OCI-LY1 (cell line): ENCODE data around the gene CTNNA3.

Source experiments
- H2AFZ ChIP-seq: fragments of 200-600 bp; sonication (generic), shearing (Covaris generic); 2 replicates; pipeline ENCODE4 v1.6.0; 2014; ENCODE audit warnings: antibody characterized with exemption, mild to moderate bottlenecking, low read length
- H3F3A ChIP-seq: fragments of 200-600 bp; sonication (generic), shearing (Covaris generic); 2 replicates; pipeline ENCODE4 v1.6.0; 2014; ENCODE audit warnings: mild to moderate bottlenecking, antibody characterized with exemption, low read length, moderate library complexity; ENCODE audit not compliant: insufficient read depth
- H3K27ac ChIP-seq: fragments of 200-600 bp; sonication (generic); 2 replicates; pipeline ENCODE4 v1.5.1; 2014; ENCODE audit warnings: low read length, mixed run types, mild to moderate bottlenecking, low read depth; ENCODE audit not compliant: poor library complexity, severe bottlenecking
- H3K27me3 ChIP-seq: fragments of 200-600 bp; sonication (generic); 2 replicates; pipeline ENCODE4 v1.6.0; 2014; ENCODE audit warnings: antibody characterized with exemption, mild to moderate bottlenecking, low read length, moderate library complexity; ENCODE audit not compliant: insufficient read depth
- H3K36me3 ChIP-seq: fragments of 200-600 bp; sonication (generic); 2 replicates; pipeline ENCODE4 v1.6.1; 2014; ENCODE audit warnings: mild to moderate bottlenecking, antibody characterized with exemption, low read length, moderate library complexity, mixed read lengths; ENCODE audit not compliant: insufficient read depth
- H3K4me1 ChIP-seq: fragments of 200-600 bp; sonication (generic); 2 replicates; pipeline ENCODE4 v1.5.1; 2014; ENCODE audit warnings: mild to moderate bottlenecking, low read length, moderate library complexity; ENCODE audit not compliant: insufficient read depth, severe bottlenecking
- H3K4me2 ChIP-seq: fragments of 200-600 bp; sonication (generic), shearing (Covaris generic); 2 replicates; pipeline ENCODE4 v1.6.1; 2014; ENCODE audit warnings: low read length
- H3K4me3 ChIP-seq: fragments of 200-600 bp; sonication (generic); 2 replicates; pipeline ENCODE4 v1.5.1; 2014; ENCODE audit warnings: low read length, low read depth, mild to moderate bottlenecking, mixed read lengths; ENCODE audit not compliant: poor library complexity, severe bottlenecking
- H3K79me2 ChIP-seq: fragments of 200-600 bp; shearing (Covaris generic); 2 replicates; pipeline ENCODE4 v1.6.1; 2016; ENCODE audit warnings: mixed run types, low read length, mixed read lengths; ENCODE audit not compliant: insufficient read depth
- H3K9ac ChIP-seq: fragments of 200-600 bp; sonication (generic), shearing (Covaris generic); 2 replicates; pipeline ENCODE4 v1.6.1; 2014; ENCODE audit warnings: mild to moderate bottlenecking, low read length, mixed read lengths
- H3K9me2 ChIP-seq: fragments of 200-600 bp; sonication (generic), shearing (Covaris generic); 2 replicates; pipeline ENCODE4 v1.6.1; 2014; ENCODE audit warnings: low read depth, mild to moderate bottlenecking, low read length, mixed read lengths
- H3K9me3 ChIP-seq: fragments of 200-600 bp; shearing (Covaris generic); 2 replicates; pipeline ENCODE4 v1.6.1; 2014; ENCODE audit warnings: low read length, mixed read lengths
- H4K20me1 ChIP-seq: fragments of 200-600 bp; sonication (generic), shearing (Covaris generic); 2 replicates; pipeline ENCODE4 v1.6.0; 2016; ENCODE audit warnings: mild to moderate bottlenecking, low read length; ENCODE audit not compliant: insufficient read depth
- EZH2 ChIP-seq: fragments of 200-600 bp; sonication (generic), shearing (Covaris generic); IDR thresholded peaks from 2 replicates; pipeline ENCODE4 v1.8.0; 2017; ENCODE audit warnings: borderline replicate concordance, mixed run types, mild to moderate bottlenecking, antibody characterized with exemption, low read length, moderate library complexity, mixed read lengths
- TF ChIP-seq, protein P1 (sequence below): fragments of 200-600 bp; sonication (generic), shearing (Covaris generic); IDR thresholded peaks from 2 replicates; pipeline ENCODE4 v1.5.1; 2017; ENCODE audit warnings: mild to moderate bottlenecking, antibody characterized with exemption, low read length, moderate library complexity, mixed read lengths

The CTNNA3 gene

DNA sequence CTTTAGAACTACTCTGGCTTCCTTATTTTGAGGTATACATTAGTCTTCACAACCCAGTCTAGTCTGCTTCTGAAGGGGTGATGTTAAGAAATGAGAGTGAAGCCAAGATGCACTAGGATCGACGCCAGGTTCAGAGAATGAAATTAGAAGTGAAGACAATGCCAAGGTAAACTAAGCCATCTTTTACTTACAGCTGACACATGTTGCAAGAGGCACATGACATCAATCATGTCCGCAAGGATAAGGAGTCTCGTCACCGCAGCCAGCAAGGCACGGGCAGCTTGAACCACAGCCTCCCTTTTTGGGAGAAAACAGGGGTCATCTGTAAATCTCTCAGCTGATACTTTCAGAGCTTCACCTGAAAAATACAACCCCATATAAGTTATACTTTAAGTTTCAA, 156.7 kb downstream of the CTNNA3 start:
- Histone ChIP-seq H3K9ac (no peak overlapping the region), H3K36me3 (no peaks in the 10 kb centered on the region), H4K20me1 (no peaks in the 10 kb centered on the region), H3K9me2 (no peaks in the 10 kb centered on the region), H3K4me3 (no peak overlapping the region), H3K27me3 (no peaks in the 10 kb centered on the region), H3F3A (no peaks in the 10 kb centered on the region), H3K4me1 (no peaks in the 10 kb centered on the region), H3K9me3 (no peaks in the 10 kb centered on the region), H2AFZ (no peak overlapping the region), H3K4me2 (no peak overlapping the region), H3K79me2 (no peaks in the 10 kb centered on the region), H3K27ac (no peak overlapping the region)
- no peak for TF ChIP-seq EZH2
- TF ChIP-seq, protein P1, sequence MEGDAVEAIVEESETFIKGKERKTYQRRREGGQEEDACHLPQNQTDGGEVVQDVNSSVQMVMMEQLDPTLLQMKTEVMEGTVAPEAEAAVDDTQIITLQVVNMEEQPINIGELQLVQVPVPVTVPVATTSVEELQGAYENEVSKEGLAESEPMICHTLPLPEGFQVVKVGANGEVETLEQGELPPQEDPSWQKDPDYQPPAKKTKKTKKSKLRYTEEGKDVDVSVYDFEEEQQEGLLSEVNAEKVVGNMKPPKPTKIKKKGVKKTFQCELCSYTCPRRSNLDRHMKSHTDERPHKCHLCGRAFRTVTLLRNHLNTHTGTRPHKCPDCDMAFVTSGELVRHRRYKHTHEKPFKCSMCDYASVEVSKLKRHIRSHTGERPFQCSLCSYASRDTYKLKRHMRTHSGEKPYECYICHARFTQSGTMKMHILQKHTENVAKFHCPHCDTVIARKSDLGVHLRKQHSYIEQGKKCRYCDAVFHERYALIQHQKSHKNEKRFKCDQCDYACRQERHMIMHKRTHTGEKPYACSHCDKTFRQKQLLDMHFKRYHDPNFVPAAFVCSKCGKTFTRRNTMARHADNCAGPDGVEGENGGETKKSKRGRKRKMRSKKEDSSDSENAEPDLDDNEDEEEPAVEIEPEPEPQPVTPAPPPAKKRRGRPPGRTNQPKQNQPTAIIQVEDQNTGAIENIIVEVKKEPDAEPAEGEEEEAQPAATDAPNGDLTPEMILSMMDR: no peak

DNA sequence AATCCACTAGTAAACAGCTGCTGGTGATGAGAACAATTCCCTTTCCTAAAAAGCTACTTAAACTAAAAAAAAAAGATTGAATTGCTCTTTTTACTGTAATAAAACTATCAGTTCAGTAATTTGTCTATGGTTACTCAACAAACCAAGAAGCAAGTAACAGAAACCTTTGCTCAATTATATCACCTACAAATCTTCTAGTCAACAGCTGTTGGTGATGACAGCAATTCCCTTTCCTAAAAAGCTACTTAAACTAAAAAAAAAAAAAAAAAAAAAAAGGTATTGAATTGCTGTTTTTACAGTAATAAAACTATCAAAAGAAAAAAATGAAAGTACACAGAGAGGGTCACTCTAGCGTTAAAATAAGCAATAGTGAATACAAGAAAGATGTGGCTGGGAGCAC, 158.1 kb downstream of the CTNNA3 start:
- Histone ChIP-seq H3F3A (no peaks in the 10 kb centered on the region), H4K20me1 (no peaks in the 10 kb centered on the region), H3K4me2 (no peak overlapping the region), H3K36me3 (no peaks in the 10 kb centered on the region), H3K9ac (no peak overlapping the region), H3K4me3 (no peak overlapping the region), H3K9me3 (no peaks in the 10 kb centered on the region), H3K27me3 (no peaks in the 10 kb centered on the region), H3K9me2 (no peaks in the 10 kb centered on the region), H3K4me1 (no peaks in the 10 kb centered on the region), H3K27ac (no peak overlapping the region), H3K79me2 (no peaks in the 10 kb centered on the region), H2AFZ (no peak overlapping the region)
- TF ChIP-seq, protein P1: no peak
- no peak for TF ChIP-seq EZH2

DNA sequence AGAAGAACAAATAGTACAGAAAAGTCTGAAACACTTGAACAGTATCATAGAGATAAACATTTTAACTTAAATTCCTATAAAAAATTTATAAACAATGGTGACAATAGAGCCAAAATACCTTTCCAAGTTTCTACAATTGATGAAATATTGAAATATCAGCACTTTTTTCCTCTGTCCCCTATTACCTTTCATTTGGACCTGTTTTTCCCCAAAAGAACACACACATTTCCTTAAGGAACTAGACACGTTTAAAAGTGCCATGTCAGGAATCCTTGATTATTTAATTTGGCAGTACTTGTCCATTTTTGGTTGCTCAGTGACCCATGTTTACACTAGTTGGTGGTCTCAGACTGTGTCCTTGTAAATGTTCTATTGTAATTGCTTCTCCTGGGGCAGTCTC, 162.6 kb downstream of the CTNNA3 start:
- Histone ChIP-seq H3F3A (no peaks in the 10 kb centered on the region), H3K4me1 (no peaks in the 10 kb centered on the region), H3K27me3 (no peaks in the 10 kb centered on the region), H3K9me3 (no peaks in the 10 kb centered on the region), H2AFZ (no peak overlapping the region), H3K4me2 (no peak overlapping the region), H3K36me3 (no peaks in the 10 kb centered on the region), H3K9me2 (no peaks in the 10 kb centered on the region), H3K79me2 (no peaks in the 10 kb centered on the region), H3K4me3 (no peak overlapping the region), H3K9ac (no peak overlapping the region), H4K20me1 (no peaks in the 10 kb centered on the region), H3K27ac (no peak overlapping the region)
- TF ChIP-seq, protein P1: no peak
- no peak for TF ChIP-seq EZH2
